Stimulated activated CD4-positive, alpha-beta T cell treated with anti-CD3 and anti-CD28 coated beads, Interleukin-4, amount 100 ng/mL, for 4 hours (primary cell): ENCODE data around the gene MMP24.
"Not testable (repeated sequence)": the region's sequence is repeated elsewhere in the genome, so short reads cannot be mapped to it uniquely, and the experiment has no call there.

Experiments
- DNase-seq, 2 experiments: peaks; one replicate each; pipeline ENCODE4 v3.0.0-alpha.2; 2020

Gene MMP24

DNA sequence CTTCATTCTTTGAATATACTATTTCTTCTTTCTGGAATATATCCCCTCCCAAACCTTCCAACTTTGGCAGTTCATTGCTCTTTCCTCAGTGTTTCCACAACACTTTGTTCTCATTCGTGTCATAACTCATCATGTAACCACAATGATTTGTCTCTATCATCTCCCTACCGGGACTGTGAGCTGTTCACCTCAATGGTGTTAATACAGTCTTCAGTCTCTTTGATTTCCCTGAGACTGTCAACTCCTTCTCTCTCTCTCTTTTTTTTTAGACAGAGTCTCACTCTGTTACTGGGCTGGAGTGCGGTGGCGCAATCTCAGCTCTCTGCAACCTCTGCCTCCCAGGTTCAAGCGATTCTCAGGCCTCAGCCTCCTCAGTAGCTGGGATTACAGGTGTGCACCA lies 2.5 kb upstream of the MMP24 start:
- DNase-seq, result no peak

GRCh38 chr20:35224536-35224935 lies 2.0 kb upstream of the MMP24 start:
- DNase-seq, result no peak

DNA sequence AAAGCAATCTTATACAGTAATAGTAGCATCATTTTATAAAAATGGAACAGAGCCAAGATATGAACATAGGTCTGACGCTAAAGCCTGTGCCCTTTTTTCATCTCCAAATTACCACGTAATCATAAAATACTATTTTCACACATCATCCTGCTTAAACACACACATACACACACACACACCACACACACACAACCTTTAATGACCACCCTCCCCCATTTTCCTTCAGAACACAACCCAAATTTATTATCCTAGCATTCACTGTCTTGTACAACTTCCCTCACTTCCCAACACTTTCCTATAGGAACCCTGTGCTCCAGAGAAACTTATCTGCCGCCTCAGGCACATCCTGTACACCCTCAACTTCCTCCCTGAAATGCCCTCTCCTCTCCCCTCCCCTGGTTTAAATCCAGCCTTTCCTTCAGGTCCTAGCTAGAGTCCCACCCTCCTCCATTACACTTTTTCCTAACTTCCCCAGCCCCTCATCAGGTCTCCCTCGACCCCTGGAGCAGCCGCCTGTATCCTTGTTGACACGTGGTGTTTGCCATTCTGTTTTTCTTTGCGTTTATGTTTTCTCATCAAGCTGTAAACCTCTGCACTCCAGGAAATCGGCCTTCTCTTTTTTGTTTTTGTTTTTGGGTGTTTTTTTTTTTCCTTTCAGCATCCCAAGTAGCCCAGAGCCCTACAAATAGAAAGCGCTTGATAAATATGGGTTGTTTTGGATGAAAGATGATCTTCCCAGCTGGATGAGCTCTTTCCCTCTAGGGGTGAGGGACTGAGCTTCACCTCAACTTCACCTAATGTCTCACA lies 968 bp upstream of the MMP24 start:
- no peak for DNase-seq

DNA sequence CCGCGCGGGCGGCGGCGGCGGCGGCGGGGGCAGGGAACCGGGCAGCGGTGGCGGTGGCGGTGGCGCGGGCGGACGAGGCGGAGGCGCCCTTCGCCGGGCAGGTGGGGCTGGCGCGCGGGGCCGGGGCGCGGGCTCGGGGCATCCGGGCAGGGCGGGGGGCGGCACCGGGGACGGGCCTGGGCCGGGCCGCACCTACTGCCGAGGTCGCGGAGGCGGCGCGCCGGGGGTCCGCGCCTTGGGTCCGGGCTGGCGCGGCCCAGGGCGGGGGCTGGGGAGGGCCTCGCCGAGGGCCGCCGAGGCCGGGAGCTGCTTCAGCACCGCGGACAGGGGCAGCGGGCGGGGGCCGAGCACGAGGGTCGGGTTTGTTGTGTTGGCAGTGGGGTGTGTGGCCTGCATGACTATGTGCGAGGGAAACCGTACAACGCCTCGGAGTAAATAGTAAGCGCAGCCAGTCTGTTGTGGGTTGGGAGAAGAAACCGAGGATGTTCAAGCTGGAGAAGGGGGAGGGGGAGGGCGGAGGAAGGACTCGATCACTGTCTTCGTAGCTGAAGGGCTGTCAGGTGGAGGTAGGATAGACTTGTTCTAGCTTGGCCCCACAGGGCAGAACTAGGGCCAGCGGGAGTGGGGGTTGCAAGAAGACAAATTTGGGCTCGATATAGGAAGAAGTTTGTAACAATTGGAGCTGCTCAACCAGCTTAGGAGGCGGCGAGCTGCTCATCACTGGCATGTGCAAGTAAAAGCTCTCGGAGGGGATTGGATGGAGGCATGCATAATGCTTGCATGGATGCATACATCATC lies 593 bp downstream of the MMP24 start:
- peak; percentile 4 to 50 for DNase-seq

GRCh38 chr20:35232575-35232974 lies 6.1 kb downstream of the MMP24 start:
- DNase-seq, result no peak

DNA sequence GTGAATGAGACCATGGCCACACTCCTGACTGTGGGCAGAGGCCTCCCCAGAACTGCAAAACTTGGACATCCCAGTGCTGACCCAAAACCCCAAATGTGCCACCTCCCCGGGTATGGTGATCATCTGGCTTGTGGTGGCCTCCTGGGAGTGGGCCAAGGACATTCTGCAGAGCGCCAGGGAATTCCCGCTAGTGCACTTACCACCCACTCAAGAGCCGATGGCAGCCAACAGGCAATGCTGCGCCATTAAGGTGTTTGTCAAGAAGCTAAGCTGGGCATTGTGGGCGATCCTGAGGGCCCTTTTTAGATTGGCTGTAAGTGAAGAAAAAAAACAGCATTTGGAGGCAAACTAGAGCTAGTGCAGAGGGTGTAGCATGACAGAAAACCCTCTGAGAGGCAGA lies 9.4 kb downstream of the MMP24 start:
- no peak for DNase-seq

- DNase-seq, result no peak
These were observed 11.0 kb downstream of the MMP24 start for GRCh38 chr20:35237486-35237885.

DNA sequence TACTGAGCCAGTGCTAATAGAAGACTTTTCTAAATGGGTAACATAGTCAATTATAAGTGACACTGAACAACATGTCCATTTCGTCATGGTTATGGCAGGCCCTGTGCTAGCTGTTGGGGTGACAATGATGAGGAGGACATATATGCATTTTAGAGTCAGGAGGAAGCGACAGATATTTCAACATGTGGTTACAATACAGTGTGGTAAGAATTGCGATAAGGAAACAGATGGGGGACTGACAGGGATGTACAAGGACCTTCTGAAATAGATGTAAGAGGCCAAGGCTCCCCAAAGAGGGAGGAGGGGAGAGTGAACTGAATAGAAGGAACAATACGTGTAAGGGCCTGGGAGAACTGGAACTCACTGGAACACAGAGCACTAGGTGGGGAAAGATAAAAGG lies 11.7 kb downstream of the MMP24 start:
- no peak for DNase-seq

GRCh38 chr20:35238735-35239134 lies 12.2 kb downstream of the MMP24 start:
- no peak for DNase-seq

DNA sequence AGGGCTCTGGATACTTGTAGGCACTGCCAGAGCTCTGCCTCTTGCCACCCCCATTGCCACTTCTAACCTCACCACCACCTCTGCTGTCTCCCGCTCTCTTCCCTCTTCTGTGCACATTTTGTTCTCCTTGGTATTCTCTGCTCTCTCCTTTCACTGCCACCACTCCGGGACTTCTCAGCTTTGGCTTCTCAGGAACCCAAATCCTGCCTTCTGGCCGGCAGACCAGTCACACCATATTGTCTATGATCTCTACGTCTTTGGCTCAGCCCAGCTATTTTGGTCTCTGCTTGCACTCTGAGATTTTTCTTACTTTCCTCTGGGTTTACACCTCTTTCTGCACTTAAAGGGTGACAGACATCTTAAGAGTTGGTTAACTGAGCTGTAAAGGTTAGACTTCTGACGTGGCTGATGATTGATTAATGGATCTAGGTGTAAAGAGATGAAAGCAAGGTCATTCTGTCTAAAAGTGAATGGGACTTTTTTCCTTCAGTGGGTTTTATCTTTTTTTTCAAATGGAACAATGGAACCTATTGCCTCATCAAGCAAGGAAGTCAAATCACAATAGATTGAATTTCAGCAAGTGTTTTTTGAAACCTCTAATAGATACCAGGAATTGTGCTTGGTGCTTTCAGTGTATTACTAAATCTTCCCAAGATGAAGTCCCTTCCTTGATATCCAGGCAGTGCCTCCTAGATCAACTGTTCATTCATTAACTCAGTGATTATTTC lies 13.8 kb downstream of the MMP24 start:
- DNase-seq, result no peak

DNA sequence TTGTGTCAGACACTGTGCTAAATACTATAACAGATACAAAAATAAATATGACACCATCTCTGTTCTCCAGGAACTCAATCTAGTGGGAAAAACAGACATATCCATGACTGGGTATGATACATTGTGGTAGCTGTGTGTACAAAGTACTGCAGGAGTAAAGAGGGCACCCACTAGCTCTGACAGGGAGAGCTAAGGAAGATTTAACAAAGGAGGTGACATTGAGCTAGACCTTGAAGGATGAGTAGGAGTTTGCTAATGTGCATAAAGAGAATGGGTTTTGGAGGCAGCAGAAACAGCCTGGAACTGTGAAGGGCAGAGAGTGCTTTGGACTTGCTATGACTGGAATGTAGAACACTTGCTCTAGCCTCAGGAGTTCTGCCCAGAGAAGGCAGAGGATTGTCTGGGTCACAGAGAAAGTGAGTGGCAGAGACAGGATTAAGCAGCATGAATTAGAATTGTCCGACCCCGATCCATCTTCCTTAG lies 14.4 kb downstream of the MMP24 start:
- no peak for DNase-seq

GRCh38 chr20:35243317-35243716 lies 16.8 kb downstream of the MMP24 start:
- no peak for DNase-seq

DNA sequence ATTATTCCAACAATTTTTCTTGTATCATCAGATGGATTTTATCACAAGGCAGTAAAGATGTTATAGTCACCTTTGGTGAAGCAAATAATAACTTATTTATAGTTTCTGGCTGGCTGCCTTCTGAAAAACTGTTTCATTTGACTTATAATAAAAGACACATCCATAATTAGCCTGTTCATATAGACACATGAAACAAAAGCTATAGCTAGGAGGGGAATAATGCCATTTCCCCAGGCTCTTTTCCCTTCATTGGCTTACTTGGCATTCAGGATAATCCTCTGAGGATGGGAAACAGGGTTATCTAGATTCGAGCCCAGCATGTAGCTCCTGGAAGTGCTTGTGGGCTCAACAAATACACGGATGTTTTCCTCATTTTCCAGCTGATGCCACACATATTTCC lies 17.5 kb downstream of the MMP24 start:
- no peak for DNase-seq

DNA sequence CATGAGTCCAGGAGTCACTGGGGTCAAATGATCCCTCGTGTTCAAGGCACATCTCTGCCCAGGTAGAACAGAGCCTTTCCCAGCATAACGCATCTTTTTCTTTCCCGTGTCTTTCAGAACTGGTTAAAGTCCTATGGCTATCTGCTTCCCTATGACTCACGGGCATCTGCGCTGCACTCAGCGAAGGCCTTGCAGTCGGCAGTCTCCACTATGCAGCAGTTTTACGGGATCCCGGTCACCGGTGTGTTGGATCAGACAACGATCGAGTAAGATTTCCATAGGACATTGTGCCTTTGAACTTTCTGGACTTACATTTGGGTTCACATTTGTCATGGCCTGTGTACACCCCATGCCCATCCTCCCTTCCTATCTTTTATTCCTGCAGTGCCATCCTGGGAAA lies 20.2 kb downstream of the MMP24 start:
- no peak for DNase-seq

GRCh38 chr20:35248641-35249475 lies 22.4 kb downstream of the MMP24 start:
- no peak for DNase-seq

DNA sequence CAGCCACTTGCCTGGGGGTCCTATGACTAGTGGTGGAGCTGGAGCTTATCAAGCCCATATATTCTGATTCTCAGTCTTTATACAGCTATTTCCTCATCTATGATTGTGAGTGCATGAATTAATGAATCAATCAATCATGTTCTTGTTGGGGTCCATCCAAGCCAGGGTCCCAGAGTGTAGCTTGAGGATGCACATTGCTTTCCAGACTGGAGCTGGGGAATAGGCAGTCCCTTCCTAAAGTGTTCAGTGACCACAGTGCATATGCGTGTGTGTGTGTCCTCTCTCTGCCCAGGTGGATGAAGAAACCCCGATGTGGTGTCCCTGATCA lies 25.1 kb downstream of the MMP24 start:
- DNase-seq, result no peak

GRCh38 chr20:35252037-35252461 lies 25.6 kb downstream of the MMP24 start:
- DNase-seq, result no peak

- DNase-seq, result not testable (repeated sequence)
These were observed 26.1 kb downstream of the MMP24 start for GRCh38 chr20:35252598-35252997.

DNA sequence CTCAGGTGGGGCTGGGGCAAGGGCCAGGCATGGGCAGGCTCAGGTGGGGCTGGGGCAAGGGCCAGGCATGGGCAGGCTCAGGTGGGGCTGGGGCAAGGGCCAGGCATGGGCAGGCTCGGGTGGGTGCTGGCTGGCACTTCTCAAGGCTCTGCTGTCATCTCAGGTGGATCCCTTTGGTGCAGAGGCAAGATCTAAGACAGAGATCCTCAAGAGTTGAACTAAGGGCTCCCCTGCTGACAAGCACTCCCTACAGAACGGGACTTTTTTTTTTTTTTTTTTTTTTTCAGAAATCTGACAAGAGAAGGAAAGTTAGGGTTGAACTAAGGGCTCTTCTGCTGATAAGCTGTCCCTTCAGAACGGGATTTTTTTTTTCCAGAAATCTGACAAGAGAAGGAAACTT lies 26.5 kb downstream of the MMP24 start:
- no peak for DNase-seq

GRCh38 chr20:35254448-35254999 lies 28.0 kb downstream of the MMP24 start:
- no peak for DNase-seq

- no peak for DNase-seq
These were observed 30.9 kb downstream of the MMP24 start for GRCh38 chr20:35257175-35257909.

GRCh38 chr20:35260426-35260825 lies 33.9 kb downstream of the MMP24 start:
- no peak for DNase-seq
